Fibroblast of skin of left quadriceps (primary cell): ENCODE data around the gene RAB10.
A peak's percentile ranks its signal among the peaks of the same experiment; 100 is the strongest.

Source experiments
- DNase-seq, 2 experiments: peaks; one replicate each; pipeline ENCODE4 v3.0.0-alpha.2; 2013; ENCODE audit warnings: low read depth in 2 of 2

Gene RAB10

GRCh38 chr2:26178746-26179436 lies 145.0 kb downstream of the RAB10 start:
- DNase-seq = no peak

GRCh38 chr2:26179446-26179913 lies 145.6 kb downstream of the RAB10 start:
- no peak for DNase-seq

GRCh38 chr2:26182441-26182840 lies 148.6 kb downstream of the RAB10 start:
- no peak for DNase-seq

- no peak for DNase-seq
Observed at GRCh38 chr2:26182887-26183630, 149.2 kb downstream of the RAB10 start.

- DNase-seq = no peak
Observed at GRCh38 chr2:26184121-26184520, 150.2 kb downstream of the RAB10 start.

- peak; percentile 50 to 59 for DNase-seq
Observed at GRCh38 chr2:26184555-26185303, 150.8 kb downstream of the RAB10 start.

GRCh38 chr2:26185304-26185928 lies 151.5 kb downstream of the RAB10 start:
- DNase-seq = no peak

- no peak for DNase-seq
Observed at GRCh38 chr2:26185954-26186770, 152.3 kb downstream of the RAB10 start.
